Measurements from ENCODE around the gene TMCO4.
A peak's percentile ranks its signal among the peaks of the same experiment; 100 is the strongest.

The TMCO4 gene

DNA sequence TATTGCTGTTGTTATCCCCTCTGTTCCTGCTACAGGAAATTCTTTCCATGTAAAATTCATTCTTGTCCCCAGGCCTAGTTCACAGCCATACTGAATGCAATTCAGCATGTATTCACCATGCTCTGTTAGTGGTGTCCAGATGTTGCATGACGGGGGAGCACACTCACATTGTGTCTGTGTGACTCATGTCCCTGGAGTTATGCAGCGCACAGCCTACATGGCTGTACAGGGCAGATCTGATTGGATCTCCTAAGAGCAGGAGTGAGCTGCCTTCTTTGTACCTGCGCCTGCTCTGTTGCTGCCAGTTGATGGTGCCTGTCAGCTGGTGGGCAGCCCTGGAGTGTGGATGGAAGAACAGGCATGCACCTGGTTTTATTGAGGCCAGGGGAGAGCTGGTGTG lies 117.5 kb downstream of the TMCO4 start:
- DNase-seq = no peak

DNA sequence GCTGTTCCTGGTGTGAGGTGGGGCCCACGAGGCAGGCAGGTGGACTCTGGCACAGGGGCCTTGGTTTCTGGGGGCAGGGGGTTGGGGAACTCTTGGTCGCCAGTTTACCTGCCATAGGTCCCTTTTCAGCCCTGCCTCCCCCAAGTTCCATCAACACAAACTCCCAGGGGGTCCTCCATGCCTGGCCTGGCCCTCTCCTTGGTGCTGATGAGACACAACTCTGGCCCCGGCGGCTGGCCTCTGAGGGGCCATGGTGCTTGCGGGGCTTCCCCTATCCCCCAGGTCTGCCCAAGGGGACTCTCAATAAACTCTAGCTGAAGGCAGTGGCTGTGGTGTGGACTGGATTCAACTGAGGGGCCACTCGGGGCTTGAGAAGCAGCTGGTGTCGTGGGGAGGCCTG lies 119.1 kb downstream of the TMCO4 start:
- no peak for DNase-seq

DNA sequence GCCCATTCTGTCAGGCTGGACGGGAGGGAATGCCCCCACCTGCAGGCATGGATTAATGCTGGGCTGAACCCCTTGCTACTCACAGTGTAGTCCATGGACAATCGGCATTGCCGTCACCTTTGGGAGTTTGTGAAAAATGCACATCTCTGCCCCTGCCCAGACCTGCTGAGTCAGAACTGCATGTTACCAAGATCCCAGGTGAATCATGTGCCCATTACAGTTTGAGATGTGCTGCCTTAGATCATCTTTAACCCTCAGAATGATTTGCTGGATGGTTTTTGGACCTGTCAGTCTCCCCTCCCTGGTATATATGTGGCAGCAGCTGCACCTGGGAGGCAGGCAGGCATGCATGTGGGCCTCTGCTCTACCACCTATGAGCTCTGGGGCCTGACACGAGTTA lies 120.0 kb downstream of the TMCO4 start:
- no peak for DNase-seq

GRCh38 chr1:19678931-19679453 lies 120.7 kb downstream of the TMCO4 start:
- no peak for DNase-seq

GRCh38 chr1:19678493-19678892 lies 121.2 kb downstream of the TMCO4 start:
- DNase-seq = no peak

GRCh38 chr1:19676438-19676922 lies 123.2 kb downstream of the TMCO4 start:
- DNase-seq = no peak

DNA sequence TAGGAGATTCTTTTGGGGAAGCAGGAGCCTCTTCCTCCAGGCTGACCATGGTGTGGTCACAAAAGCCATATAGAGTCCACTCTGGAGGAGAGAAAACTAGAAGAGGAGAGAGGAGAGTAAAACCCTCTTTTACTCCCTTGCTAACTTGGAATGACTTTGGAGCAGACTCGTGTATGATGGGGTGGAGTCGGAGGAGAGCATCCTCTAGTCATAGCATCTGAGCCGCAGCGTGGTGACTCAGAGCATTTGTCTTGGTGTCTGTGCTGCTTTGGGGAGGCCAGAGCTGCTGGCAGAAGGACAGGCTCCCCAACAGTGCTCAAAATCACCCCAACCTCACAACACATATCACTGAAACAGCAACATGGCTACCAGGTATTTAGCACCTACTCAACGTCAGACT lies 123.9 kb downstream of the TMCO4 start:
- no peak for DNase-seq

- DNase-seq = no peak
Measured at GRCh38 chr1:19672237-19672636, 127.5 kb downstream of the TMCO4 start.

DNA sequence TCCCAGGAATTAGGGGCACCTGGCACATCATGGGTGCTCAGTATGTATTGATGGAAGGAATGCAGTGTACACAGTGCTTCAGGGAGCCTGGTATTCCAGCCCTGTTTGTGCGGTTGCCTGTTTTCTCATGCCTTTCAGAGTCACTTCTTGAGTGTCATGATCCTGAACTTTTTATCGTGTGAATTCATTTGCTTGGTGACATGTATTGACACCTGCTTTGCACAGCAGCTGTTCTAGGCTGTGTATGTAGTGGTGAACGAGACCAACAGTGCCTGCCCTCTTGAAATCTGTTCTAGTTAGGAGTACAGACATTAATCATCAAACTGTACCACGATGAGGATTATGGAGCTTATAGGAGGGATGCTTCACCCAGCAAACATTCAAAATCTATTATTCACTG lies 128.9 kb downstream of the TMCO4 start:
- DNase-seq = no peak

DNA sequence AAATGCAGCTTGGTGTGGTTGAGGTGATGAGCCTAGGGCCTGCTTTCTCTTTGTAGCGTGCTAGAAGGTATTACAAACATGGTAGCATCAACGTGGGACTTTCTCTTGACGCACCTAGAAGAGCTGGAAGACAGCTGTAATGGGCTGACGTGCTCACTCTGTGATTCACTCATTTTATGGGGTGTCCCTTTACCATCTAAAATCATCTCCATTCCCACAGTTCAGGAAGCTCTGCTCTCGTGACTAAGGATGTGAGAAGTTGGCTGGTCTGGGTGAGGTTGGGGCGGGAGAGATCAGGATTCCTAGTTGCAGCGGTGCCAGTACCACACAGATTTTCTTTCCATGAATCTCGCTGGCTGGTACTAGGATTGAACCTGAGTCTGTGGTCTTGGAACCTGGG lies 130.8 kb downstream of the TMCO4 start:
- no peak for DNase-seq

DNA sequence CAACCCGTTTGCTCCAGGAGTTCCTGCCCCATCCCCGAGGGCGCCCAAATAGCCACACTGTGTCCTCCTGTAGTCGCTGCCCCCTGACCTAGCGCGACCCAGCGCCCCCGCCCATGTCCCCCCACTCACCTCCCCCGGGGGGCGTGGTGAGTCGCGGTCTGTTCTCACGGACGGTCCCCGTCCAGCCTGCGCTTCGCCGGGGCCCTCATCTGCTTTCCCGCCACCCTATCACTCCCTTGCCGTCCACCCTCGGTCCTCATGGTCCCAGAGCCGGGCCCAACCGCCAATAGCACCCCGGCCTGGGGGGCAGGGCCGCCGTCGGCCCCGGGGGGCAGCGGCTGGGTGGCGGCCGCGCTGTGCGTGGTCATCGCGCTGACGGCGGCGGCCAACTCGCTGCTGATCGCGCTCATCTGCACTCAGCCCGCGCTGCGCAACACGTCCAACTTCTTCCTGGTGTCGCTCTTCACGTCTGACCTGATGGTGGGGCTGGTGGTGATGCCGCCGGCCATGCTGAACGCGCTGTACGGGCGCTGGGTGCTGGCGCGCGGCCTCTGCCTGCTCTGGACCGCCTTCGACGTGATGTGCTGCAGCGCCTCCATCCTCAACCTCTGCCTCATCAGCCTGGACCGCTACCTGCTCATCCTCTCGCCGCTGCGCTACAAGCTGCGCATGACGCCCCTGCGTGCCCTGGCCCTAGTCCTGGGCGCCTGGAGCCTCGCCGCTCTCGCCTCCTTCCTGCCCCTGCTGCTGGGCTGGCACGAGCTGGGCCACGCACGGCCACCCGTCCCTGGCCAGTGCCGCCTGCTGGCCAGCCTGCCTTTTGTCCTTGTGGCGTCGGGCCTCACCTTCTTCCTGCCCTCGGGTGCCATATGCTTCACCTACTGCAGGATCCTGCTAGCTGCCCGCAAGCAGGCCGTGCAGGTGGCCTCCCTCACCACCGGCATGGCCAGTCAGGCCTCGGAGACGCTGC lies 133.9 kb downstream of the TMCO4 start:
- no peak for DNase-seq

- no peak for DNase-seq
Measured at GRCh38 chr1:19665186-19665495, 134.6 kb downstream of the TMCO4 start.

DNA sequence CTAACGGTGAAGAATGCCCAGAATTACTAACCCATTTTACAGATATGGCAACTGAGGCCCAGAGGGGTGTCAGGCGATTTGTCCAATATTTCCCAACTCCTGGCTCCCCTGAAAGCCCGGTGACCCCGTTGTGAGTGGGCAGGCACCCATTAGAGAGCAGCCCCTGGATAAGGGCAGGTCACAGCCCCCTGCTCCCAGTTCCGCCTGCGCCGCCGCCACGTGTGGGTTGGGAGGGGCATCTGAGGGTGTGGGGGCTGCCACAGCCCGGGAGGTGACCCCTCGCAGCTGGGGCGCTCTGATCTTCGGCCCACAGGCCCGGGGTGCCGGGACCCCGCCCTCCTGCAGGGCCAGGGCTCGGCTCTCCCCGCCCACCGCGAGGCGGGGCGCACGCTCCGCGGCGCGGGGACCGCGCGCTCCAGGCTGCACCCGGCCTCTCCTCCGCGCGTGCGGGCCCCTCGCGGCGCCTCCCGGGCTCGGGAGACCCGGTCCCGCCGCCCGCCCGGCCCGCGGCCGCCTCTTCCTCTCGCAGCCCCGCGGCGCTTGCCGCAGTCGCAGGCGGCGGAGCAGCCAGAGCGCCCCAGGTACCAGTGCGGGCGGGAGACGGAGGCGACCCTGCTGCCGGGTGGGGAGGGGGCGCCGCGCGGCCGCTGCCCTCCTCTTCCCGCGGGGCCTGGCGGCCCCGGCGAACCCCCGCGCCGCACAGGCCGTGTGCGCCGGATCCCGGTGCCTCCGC lies 135.1 kb downstream of the TMCO4 start, which contains the start of gene HTR6:
Gene HTR6 (plus strand): TSS at position 423 of the 733 bp plus-strand sequence. CDS start 879 bp downstream, outside the sequence.
- no peak for DNase-seq

- DNase-seq = no peak
Measured at GRCh38 chr1:19662313-19662712, 137.4 kb downstream of the TMCO4 start.

- DNase-seq = peak; percentile 14 to 59
Measured at GRCh38 chr1:19661721-19662228, 137.9 kb downstream of the TMCO4 start.

- no peak for DNase-seq
Measured at GRCh38 chr1:19658186-19658585, 141.5 kb downstream of the TMCO4 start.

GRCh38 chr1:19657511-19657910 lies 142.2 kb downstream of the TMCO4 start:
- no peak for DNase-seq

DNA sequence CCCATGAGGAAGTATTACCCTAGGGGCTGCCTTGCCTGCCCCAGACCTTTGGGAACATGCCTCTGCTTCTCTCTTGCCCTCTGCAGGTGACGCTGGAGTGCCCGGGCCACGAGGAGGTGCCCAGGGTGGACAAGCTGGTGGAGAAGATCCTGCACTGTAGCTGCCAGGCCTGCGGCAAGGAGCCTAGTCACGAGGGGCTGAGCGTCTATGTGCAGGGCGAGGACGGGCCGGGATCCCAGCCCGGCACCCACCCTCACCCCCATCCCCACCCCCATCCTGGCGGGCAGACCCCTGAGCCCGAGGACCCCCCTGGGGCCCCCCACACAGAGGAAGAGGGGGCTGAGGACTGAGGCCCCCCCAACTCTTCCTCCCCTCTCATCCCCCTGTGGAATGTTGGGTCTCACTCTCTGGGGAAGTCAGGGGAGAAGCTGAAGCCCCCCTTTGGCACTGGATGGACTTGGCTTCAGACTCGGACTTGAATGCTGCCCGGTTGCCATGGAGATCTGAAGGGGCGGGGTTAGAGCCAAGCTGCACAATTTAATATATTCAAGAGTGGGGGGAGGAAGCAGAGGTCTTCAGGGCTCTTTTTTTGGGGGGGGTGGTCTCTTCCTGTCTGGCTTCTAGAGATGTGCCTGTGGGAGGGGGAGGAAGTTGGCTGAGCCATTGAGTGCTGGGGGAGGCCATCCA lies 142.8 kb downstream of the TMCO4 start:
- DNase-seq = peak in 1 of 2 experiments; percentile 27

GRCh38 chr1:19656134-19656779 lies 143.5 kb downstream of the TMCO4 start:
- no peak for DNase-seq

GRCh38 chr1:19655718-19656080 lies 144.0 kb downstream of the TMCO4 start:
- no peak for DNase-seq

DNA sequence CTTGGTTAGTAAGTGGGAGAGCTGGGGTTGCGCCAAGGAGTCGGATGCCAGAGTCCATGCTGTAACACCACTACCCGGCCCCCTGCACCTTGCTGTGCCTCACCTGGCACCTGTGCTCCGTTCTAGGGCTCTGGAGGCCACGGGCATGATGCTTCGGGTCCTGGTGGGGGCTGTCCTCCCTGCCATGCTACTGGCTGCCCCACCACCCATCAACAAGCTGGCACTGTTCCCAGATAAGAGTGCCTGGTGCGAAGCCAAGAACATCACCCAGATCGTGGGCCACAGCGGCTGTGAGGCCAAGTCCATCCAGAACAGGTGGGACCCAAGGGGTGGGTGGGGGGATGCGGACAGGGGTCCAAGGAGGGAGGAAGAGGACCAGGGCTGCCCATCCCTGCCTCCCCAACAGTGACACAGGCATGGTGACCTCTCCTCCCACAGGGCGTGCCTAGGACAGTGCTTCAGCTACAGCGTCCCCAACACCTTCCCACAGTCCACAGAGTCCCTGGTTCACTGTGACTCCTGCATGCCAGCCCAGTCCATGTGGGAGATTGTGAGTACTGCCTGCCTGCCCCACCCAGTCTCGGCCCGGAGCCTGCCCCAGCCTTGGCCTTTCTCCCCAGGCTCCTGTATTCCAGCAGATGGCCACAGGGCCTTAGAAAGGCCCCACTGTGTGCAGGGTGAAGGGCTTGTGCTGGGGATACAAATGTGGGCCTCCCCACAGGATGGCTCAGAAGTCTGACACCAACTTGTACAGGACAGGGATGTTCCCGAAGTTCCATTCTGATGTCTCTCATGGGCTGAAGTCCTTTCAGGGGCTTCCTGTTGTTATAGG lies 144.6 kb downstream of the TMCO4 start:
- no peak for DNase-seq

Measured in NCI-H446 (cell line).